Left kidney (tissue), 8 donors: ENCODE data around the gene TMEM207. TPM values are rescaled to one million over a fixed set of nuclear protein-coding genes. Genes with fewer than 3 reads are reported as not detected.
"Not testable (repeated sequence)": the region's sequence is repeated elsewhere in the genome, so short reads cannot be mapped to it uniquely, and the experiment has no call there.

ENCODE experiments used
- DNase-seq: peaks from one replicate; pipeline ENCODE4 v3.0.0-alpha.2; 2013
- long read RNA-seq, 8 donors: transcript quantifications; one replicate each; lab custom pipeline, GENCODE V29; 2026
- polyA plus RNA-seq: library from polyadenylated mRNA; unstranded; fragments of 120-200 nt; gene quantifications from one replicate; pipeline ENCODE4 v1.2.1, GENCODE V29; 2013; ENCODE audit not compliant: insufficient read length

Gene TMEM207
- polyA plus RNA-seq: 18.1 TPM
- long read RNA-seq, donor 1, partial matches to known transcripts: 0 of 3 reads
- long read RNA-seq, donor 1, other reads (novel, unspliced or antisense): 0 of 3 reads
- long read RNA-seq, donor 2, partial matches to known transcripts: 0 of 1 reads
- long read RNA-seq, donor 2, other reads (novel, unspliced or antisense): 0 of 1 reads
- long read RNA-seq, donor 3, partial matches to known transcripts: 0 of 4 reads
- long read RNA-seq, donor 3, other reads (novel, unspliced or antisense): 0 of 4 reads
- long read RNA-seq, donor 4, partial matches to known transcripts: 0 of 2 reads
- long read RNA-seq, donor 4, other reads (novel, unspliced or antisense): 0 of 2 reads
- long read RNA-seq, donor 5, transcript TMEM207-201 (5 exons, 1,448 nt): major isoform, 9 of 9 reads
- long read RNA-seq, donor 5, partial matches to known transcripts: 0 of 9 reads
- long read RNA-seq, donor 5, other reads (novel, unspliced or antisense): 0 of 9 reads
- long read RNA-seq, donor 6, partial matches to known transcripts: 0 of 2 reads
- long read RNA-seq, donor 6, other reads (novel, unspliced or antisense): 0 of 2 reads
- long read RNA-seq, donor 7, transcript TMEM207-201 (5 exons, 1,448 nt): major isoform, 8 of 8 reads
- long read RNA-seq, donor 7, partial matches to known transcripts: 0 of 8 reads
- long read RNA-seq, donor 7, other reads (novel, unspliced or antisense): 0 of 8 reads
- long read RNA-seq, donor 8, partial matches to known transcripts: 0 of 1 reads
- long read RNA-seq, donor 8, other reads (novel, unspliced or antisense): 0 of 1 reads

DNA sequence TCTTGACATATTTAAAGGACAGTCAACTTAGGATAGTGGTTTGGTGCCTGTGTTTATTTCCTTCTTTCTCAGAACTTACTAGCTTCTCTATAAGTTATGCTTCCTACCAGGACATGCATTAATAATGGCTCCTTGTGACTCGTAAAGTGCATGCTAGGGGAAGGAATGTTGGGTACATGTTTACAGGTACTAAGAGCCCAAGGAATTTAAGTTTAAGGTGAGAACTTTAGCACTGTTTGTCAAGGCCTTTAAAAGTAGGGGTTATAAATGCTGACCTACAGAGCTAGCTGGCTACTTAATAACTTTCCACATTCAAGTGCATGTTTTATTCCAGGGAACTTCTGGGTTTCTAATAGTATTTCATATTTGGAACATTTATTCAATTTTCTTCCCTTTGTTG is at the start of gene TMEM207:
Gene TMEM207 (minus strand): TSS at position 101 of the 400 bp plus-strand sequence. CDS start 92 bp downstream, at position 9.
- DNase-seq: no peak

DNA sequence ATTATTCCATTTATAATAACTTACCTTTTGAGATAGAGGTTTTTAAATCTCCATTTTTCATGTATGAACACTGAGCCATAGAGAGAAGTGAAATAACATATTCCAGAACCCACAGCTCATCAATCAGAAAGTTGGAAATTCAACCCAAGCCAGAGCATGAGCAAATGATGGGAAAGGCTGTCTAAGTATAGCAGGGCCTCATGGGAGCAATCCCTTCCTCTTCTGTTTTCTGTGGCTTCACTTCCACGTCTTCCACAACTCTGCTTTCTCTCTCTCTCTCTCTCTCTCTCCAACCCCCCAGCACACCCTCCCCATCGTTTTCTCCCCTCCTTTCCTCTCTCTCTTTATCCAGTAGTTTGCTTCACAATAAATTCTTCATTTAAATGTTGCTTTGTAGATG is 49.4 kb upstream of the TMEM207 start:
- no peak for DNase-seq

DNA sequence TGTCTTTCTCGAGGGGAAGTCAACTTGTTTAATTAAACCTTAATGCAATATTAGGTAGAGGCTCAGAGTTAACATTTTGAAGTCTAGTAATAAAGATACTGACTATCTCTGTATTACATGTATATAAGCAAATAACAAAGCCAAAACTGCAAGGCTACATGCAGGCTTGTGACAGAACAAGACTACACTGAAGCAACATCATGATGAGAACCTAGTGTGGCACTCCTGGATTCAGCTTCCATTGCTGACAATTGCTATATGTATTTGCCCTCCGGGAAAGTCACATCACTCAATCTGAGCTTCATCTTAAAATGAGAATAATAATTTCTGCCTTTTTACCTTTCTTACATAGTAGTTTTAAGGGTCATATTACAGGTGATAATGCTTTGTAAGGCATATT is 48.6 kb upstream of the TMEM207 start:
- no peak for DNase-seq

DNA sequence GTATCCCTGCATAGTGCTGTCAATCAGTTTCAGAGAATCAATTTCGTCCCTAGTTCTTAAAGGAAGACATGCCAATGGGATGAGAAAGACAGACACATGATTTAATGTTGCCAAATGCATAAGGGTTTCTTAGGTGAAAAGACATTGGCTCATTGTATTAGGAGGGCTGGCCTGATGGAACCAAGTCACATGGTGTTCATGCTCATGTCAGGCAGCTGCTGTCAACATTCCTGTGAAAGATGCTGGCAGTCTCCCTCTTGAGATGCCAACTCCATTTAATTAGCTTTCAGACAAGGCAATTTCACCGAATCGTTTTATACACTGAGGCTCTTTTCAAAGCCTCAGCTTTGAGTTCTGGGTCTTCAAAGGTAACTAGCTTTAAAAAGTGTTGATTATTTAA is 48.1 kb upstream of the TMEM207 start:
- no peak for DNase-seq

DNA sequence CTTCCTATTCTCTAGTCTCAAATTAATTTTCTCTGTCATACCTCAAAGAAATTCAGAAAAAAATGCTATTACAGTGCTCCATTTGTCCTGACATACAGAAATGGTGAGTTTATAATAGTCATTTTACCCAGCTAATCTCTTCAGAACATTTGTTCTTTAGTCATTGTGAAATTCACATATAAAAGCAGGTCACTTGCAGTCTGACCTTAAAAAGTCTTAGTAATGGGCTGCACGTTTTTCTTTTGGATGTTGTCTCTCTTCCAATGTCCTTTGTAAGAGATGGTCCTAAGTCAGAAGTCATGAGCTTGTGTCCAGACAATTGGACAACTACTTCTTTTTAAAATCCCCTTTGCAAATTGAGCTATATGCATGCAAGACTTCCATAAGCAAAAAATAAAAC is 47.2 kb upstream of the TMEM207 start:
- DNase-seq: no peak

DNA sequence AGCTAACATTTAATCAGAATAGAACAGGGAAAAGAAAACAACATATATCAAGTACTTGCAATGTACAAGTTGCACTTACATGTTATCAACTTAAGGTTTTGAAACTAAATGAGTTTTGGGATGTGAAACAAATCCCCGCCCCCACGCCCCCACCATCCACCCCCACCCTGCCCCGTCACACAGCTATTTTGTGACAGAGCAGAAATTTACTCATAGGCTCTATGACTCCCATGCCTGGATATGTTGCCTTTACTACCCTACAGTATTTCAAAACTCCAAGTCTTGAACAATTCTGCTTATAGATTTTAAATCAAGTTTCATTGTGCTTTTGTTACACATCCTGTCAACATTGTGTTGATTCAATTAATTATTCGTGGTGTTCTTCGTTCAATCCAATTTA is 46.1 kb upstream of the TMEM207 start:
- no peak for DNase-seq

DNA sequence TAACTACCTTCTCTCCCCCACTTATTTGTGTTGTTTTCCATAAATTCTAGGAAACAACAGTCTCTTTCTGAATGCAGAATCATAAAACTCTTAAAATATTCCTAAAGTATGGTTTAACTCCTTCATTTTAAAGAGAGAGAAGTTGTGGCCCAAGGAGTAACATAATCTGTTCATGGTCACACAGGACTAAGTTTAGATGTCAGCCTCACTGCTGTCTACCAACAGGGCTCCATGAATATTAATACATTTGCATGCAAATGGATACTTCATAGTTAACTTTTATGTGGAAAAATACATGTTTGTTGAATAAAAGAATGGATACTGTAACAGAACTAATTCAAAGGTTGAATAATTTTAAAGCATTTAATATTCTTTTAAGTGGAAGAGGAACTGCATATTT is 45.7 kb upstream of the TMEM207 start:
- no peak for DNase-seq

DNA sequence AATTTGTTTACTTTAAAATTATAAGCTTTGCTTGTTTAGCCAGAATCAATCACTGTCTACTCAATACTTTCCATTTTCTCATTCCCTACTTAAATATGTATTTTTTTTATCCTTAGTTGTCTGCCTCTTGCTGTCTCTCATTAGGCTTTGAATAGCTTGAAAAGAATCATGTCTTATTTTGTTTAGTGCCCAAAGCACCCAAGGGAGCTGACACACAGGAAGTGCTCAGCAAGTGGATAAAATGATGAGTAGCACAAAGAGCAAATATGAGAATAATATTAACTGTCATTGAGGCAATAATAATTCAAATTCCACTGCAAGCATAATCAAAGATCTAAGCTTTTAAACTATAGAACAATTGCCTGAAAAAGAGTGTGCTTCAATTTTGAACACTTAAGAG is 45.2 kb upstream of the TMEM207 start:
- no peak for DNase-seq

DNA sequence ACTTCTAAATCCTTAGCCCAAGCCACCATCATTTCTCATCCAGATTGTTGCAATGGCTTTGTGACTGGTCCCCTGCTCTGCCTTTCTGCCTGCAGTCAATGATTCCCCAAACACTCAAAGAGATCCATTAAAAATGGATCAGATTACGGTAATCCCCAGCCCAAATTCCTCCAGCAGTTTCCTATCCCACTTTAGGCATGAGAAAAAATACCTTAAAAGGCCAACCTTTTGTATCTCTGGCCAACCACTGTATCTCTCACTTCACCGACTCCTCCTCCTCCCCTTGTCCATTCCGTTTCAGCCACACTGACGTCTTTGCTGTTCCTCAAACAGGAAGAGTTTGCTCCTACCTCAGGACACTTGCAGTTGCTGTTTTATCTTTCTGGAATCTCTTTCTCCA is 43.3 kb upstream of the TMEM207 start:
- DNase-seq: no peak

DNA sequence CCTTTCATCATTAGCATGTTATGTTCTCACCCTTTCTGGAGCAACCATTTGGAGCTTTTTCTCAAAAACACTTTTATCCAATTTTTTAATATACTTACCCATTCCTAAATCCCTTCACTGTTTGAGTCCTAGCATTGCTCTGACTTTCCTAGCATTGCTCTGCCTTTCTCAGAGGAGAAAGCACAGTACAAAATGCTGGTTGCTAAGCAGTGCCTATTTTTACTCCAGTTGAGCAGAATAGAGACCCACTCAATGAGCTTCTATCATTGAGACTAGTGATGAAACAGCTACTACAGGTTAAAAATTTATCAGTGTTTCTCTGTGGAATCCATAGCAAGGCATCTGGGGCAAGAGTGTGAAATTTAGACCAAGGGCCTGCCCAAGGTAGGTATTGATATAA is 42.4 kb upstream of the TMEM207 start:
- DNase-seq: no peak

DNA sequence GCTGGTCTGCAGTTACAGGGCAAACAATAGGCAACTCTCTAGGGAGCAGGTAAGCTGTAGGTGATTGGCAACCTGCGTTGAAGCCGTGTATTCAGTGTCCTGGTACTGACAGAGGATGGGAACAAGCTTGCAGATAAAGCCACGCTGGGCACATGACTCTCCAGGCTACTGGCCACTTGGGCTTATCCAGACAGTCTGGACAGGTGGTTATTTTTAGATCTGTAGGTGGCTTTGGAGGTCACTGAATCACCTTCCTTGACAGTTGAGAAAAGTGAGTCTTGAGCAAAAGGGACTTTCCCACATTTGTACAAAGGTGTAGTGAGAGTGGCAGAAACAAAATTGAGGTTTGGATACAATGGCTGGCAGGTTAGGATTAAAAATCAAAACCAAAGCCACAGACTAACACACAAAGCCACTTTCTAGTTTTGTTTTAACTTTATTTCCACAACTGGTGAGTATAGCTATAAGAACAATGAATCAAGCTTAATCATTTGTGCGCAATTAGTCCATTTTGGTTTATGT is 41.9 kb upstream of the TMEM207 start:
- DNase-seq: no peak

DNA sequence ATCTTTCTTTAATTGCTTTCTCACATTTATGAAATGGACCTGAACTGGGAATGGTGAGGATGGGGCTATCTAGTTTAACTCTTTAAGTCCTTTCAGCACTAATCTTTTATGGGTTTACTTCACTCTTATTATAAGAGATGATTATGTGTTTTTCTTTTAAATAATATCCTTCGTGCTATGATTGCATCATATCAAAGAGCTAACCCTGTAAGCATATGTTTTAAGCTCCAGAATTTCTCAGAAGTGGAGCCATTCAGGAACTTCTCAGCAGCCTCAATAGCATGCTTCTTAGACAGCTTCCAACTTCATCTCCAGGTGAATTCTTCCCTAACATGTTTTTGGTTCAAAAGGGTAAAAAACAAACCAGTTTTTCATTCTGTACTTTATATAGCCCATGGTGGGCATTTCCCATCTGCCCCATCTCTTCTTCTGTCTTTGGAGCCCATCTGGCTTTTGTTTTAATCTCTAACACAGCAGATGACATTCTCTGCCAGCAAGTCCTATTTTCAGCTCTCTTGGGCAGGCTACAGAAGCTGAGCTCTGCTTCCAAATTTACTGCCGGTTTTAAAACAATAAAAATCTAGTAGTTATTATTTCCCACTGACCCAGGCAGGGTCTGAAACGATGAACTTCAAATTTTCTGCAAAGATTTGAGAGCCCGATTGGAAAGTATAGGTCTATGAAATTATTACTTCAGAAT is 37.4 kb upstream of the TMEM207 start:
- no peak for DNase-seq

DNA sequence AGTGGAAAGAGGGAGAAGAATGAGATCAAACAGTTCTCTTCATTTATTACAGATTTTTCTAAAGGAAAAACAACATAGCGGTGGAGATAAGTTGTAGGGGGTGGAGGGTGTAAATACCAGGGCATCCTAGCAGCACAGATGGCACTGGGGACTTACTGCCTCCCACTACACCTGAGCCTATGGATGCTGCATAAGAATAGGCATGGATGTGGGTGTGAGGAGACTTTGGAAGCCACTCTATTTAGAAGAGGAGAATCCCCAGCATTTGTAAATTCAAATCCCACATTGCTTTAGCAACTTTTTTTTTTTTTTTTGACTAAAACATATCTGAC is 36.8 kb upstream of the TMEM207 start:
- no peak for DNase-seq

DNA sequence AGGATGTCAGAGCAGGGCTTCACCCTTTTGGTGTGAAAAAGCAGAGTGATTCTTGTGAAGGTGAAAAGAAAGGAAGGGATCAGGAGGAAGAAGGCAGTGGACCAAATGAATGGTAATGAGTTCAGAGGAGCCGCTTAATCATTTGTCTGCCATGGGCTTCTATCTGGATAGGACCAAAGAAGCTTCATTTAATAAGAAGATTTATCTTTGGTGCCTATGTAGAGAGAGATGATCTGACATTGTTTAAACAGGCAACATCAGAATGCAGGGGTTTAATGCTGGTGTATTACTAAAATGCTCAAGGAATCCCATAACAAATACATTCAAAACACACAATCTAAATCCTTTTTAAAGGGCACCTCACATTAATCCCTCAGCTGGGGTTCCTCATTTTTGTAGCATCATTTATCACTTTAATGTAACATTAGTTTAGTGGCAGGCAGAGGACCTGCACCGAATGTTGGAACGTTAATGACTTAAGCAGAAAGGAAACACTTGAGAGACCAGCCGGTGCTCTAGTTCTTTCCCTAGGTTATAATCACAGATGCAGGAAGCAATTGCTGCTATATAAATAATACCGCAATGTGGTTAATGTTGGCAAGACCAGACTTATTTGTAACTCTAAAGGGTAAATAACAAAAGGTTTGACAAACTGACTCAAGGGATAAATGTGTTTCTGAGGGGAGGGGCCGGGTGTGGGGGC is 36.3 kb upstream of the TMEM207 start:
- DNase-seq: peak; percentile 44

DNA sequence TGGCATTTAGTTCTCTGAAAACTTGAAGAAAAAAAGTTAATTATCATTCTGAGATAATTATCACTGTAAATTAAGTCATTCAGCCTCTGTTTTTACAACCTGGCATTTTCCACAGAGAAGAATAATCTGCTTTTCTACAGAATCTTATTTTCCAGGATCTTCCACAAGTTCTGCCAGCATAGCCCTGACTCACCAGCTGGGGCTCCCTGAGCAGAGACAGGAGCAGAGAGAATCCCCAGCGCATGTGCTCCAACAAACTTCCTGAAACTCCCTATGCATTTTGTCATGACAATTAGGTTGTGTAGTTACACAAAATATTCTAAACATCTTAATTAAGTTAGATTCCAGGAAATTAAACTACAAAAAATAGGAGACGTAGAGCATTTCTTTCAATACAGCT is 32.1 kb upstream of the TMEM207 start:
- no peak for DNase-seq

DNA sequence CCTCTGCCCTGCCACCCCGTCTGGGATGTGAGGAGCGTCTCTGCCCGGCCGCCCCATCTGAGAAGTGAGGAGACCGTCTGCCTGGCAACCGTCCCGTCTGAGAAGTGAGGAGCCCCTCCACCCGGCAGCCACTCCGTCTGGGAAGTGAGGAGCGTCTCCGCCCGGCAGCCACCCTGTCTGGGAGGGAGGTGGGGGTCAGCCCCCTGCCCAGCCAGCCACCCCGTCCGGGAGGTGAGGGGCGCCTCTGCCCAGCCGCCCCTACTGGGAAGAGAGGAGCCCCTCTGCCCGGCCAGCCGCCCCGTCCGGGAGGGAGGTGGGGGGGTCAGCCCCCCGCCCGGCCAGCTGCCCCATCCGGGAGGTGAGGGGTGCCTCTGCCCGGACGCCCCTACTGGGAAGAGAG is 23.6 kb upstream of the TMEM207 start:
- DNase-seq: not testable (repeated sequence)

DNA sequence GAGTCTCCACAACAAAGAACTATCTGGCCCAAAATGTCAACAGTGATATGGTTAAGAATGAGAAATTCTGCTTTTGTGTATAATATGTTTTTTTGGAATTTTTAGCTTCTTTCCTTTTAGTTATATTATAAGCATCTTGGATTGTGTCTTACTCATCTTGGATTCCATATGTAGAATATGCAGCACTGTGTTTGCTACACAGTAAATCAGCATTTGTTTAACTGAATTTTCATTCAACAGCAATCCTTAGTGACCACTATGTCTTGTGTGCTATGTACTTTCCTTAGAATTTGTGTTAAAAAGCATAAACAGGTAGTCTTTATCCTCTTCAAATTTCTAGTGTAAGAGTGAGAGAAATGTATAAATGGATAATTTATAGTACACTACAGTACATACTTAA is 18.2 kb upstream of the TMEM207 start:
- DNase-seq: no peak

DNA sequence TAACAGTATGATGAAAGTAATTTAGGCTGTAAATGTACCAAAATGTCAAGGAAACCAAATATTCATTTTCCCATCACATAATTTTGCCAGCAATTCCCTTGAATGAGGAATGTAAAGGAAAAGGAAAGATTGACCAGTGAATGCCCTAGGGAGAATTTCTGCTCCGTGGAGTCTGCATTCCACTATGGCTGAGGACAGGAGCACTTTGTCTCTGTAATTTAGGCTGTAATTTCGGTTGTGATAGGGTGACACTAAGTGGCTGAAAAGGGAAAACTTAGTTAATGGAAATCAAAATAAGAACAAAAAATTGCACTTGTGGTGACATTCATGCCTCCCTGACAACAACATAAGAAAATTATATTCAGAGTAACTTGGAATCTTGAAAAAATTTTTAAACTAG is 8.3 kb upstream of the TMEM207 start:
- no peak for DNase-seq

DNA sequence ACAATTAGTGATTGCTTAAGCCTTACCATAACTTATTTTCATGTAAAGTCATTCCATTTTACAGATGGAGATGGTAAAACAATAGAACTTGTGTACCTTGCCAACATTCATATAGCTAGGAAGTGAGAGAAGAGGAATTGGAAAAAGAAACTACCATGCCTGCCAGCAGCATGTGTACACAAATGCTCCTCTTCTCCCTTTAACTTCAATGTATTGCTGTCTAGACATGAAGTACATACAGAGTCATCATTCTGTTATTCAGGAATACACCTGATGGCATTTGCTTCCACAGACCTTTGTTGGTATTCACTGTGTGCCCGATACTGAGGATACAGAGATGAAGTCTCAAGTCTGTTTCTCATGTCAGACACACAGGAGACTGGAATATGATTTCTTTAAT is 7.1 kb upstream of the TMEM207 start:
- DNase-seq: no peak

DNA sequence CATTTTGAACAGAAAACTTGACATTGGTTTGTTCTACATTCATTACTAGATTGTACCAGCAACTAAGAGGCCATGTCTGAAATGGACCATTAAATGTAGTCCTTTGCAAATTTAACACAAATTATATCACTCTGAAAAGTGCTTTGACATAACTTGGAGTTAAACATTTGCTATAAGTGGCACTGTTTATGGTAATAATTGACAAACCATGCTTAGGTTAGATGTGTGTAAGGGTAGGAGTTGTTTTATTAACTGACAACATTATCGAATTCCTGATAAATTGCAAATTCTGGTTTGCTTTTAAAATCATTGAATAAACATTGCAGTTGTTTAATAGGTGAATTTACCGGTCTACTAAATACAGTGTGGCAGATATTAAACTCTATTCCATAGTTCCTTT is 6.1 kb upstream of the TMEM207 start:
- DNase-seq: no peak

DNA sequence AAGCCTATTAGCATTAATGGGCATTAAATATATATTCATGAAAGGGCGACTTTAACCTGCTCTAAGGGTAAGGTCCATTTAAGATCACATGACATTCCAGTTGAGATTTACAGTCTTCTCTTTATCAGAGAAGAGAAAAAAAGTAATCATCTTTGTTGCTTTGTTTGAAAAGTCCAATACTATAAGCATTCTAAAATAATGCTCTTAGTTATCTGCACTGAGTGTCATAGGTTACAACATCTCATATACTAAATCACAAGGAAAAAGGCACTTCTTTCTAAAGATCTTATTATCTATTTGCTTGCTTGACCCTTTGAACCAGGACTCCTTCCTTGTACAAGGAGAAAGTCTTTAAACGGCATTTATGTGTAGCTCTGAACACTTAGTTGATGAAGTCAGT is 1.4 kb downstream of the TMEM207 start:
- DNase-seq: no peak
